ENCODE data around the gene MTHFR.

DNA sequence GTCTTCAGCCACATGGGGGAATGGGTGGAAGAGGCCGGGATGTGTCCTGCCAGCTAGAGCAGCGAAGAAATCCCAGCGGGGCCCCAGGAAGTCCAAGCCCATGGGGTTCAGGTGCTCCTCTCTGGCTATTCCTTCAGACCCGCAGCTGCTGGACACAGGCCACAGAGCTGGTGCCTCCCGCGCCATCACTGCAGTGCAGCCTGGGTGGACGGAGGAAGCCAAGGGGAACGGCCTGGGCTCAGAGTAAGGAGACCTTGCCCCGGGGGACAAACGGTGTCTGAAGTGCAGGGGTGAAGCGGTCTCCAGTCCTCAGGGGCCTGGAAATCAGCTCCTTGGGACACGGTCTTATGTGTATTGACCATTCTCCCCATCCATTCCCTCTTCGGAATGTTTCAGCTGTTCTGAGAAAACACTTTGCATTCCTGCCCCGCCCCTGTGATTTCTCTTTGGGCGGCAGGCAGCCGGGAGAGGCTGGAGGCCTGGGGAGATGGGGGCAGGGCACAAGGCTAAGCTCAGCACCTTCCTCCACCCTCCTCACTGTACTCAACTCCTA is 18.4 kb downstream of the MTHFR start:
- TF ChIP-seq POLR2AphosphoS5 (IDR thresholded peaks at IDR 0.05; ENCODE audit: low read depth, low read length) (no peak), TAF1 (IDR thresholded peaks at IDR 0.05; ENCODE audit: borderline replicate concordance, insufficient read depth, low read length) (no peak), FOXP2 (optimal IDR thresholded peaks at IDR 0.05; ENCODE audit: borderline replicate concordance, extremely low read depth, extremely low read length, insufficient read depth) (no peak)
- TF ChIP-seq, protein P1, sequence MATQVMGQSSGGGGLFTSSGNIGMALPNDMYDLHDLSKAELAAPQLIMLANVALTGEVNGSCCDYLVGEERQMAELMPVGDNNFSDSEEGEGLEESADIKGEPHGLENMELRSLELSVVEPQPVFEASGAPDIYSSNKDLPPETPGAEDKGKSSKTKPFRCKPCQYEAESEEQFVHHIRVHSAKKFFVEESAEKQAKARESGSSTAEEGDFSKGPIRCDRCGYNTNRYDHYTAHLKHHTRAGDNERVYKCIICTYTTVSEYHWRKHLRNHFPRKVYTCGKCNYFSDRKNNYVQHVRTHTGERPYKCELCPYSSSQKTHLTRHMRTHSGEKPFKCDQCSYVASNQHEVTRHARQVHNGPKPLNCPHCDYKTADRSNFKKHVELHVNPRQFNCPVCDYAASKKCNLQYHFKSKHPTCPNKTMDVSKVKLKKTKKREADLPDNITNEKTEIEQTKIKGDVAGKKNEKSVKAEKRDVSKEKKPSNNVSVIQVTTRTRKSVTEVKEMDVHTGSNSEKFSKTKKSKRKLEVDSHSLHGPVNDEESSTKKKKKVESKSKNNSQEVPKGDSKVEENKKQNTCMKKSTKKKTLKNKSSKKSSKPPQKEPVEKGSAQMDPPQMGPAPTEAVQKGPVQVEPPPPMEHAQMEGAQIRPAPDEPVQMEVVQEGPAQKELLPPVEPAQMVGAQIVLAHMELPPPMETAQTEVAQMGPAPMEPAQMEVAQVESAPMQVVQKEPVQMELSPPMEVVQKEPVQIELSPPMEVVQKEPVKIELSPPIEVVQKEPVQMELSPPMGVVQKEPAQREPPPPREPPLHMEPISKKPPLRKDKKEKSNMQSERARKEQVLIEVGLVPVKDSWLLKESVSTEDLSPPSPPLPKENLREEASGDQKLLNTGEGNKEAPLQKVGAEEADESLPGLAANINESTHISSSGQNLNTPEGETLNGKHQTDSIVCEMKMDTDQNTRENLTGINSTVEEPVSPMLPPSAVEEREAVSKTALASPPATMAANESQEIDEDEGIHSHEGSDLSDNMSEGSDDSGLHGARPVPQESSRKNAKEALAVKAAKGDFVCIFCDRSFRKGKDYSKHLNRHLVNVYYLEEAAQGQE (IDR thresholded peaks at IDR 0.05; ENCODE audit: insufficient read depth in 1 of 2, low read depth in 2 of 2, low read length in 2 of 2) = no peak

Measured in PFSK-1 (cell line).